ENCODE measurements around the gene GJB2.

The GJB2 gene

GRCh38 chr13:20227730-20228129 is 35.0 kb upstream of the GJB2 start:
- Histone ChIP-seq H3K4me3 (no peak overlapping the region), H3K27ac (no peak overlapping the region)
- no peak for DNase-seq (ENCODE audit: low spot score)
- no peak for TF ChIP-seq CTCF (IDR thresholded peaks at IDR 0.05)

GRCh38 chr13:20227288-20227687 is 34.5 kb upstream of the GJB2 start:
- Histone ChIP-seq H3K4me3 (no peak overlapping the region), H3K27ac (no peak overlapping the region)
- no peak for DNase-seq (ENCODE audit: low spot score)
- no peak for TF ChIP-seq CTCF (IDR thresholded peaks at IDR 0.05)

- no peak for DNase-seq (ENCODE audit: low spot score)
- no peak overlapping the region for H3K27ac ChIP-seq
- no peak overlapping the region for H3K4me3 ChIP-seq
- no peak for TF ChIP-seq CTCF (IDR thresholded peaks at IDR 0.05)
These were observed 29.8 kb upstream of the GJB2 start for GRCh38 chr13:20222553-20222952.

- Histone ChIP-seq H3K27ac (no peak overlapping the region), H3K4me3 (no peak overlapping the region)
- no peak for DNase-seq (ENCODE audit: low spot score)
- no peak for TF ChIP-seq CTCF (IDR thresholded peaks at IDR 0.05)
These were observed 29.0 kb upstream of the GJB2 start for GRCh38 chr13:20221772-20222171.

- TF ChIP-seq CTCF (IDR thresholded peaks at IDR 0.05): no peak
- no peak for DNase-seq (ENCODE audit: low spot score)
- no peak overlapping the region for H3K27ac ChIP-seq
- no peak overlapping the region for H3K4me3 ChIP-seq
These were observed 26.8 kb upstream of the GJB2 start for GRCh38 chr13:20219577-20219976.

GRCh38 chr13:20217168-20217567 is 24.4 kb upstream of the GJB2 start:
- Histone ChIP-seq H3K27ac (no peak overlapping the region), H3K4me3 (no peak overlapping the region)
- DNase-seq (ENCODE audit: low spot score): no peak
- no peak for TF ChIP-seq CTCF (IDR thresholded peaks at IDR 0.05)

GRCh38 chr13:20209948-20210347 is 17.2 kb upstream of the GJB2 start:
- Histone ChIP-seq H3K27ac (no peak overlapping the region), H3K4me3 (no peak overlapping the region)
- no peak for DNase-seq (ENCODE audit: low spot score)
- no peak for TF ChIP-seq CTCF (IDR thresholded peaks at IDR 0.05)
